H1 (cell line): ENCODE data around the gene CCDC71. TPM values are rescaled to one million over a fixed set of nuclear protein-coding genes. Genes with fewer than 3 reads are reported as not detected.

ENCODE experiments used
- CTCF ChIA-PET: fragments of 300-600 bp; sonication (Branson Sonifier 250); formaldehyde crosslinking; loops from one replicate; lab custom pipeline; 2021; ENCODE audit not compliant: partially characterized antibody; lab: Charles Lee
- POLR2A ChIA-PET: fragments of 300-600 bp; sonication (Branson Sonifier 250); formaldehyde crosslinking; loops from one replicate; lab custom pipeline; 2021; ENCODE audit warnings: inconsistent platforms; ENCODE audit not compliant: partially characterized antibody; lab: Charles Lee
- DNase-seq, 2 experiments: peaks; one replicate each; pipeline versions ENCODE4 v3.0.0 to v3.0.0-alpha.2; 2010 to 2022; ENCODE audit warnings: low spot score in 2 of 2, low read depth in 1 of 2, mixed read lengths in 1 of 2
- FAIRE-seq: peaks from 2 replicates; lab custom pipeline; 2011; peaks lifted over from hg19 to GRCh38; lab: Jason Lieb, UNC
- H2AFZ ChIP-seq: 2 replicates; pipeline ENCODE4 v1.8.1; 2012; ENCODE audit warnings: low read length, inconsistent platforms
- H2AK5ac ChIP-seq: 2 replicates; pipeline ENCODE4 v1.6.1; 2013; ENCODE audit warnings: low read depth, low read length
- H2BK120ac ChIP-seq: replicated peaks from 2 replicates; pipeline ENCODE3; 2013; ENCODE audit warnings: low read depth, low read length, inconsistent platforms
- H2BK12ac ChIP-seq: 2 replicates; pipeline ENCODE4 v1.6.1; 2013; ENCODE audit warnings: low read depth, low read length
- H2BK15ac ChIP-seq: 2 replicates; pipeline ENCODE4 v1.6.1; 2013; ENCODE audit warnings: low read length
- H2BK20ac ChIP-seq: 2 replicates; pipeline ENCODE4 v1.6.1; 2013; ENCODE audit warnings: low read length
- H2BK5ac ChIP-seq: 2 replicates; pipeline ENCODE4 v1.6.1; 2013; ENCODE audit warnings: low read depth, low read length
- H3K14ac ChIP-seq: 2 replicates; pipeline ENCODE4 v1.6.1; 2013; ENCODE audit warnings: inconsistent platforms; ENCODE audit not compliant: insufficient read length
- H3K18ac ChIP-seq: 2 replicates; pipeline ENCODE4 v1.6.1; 2013; ENCODE audit warnings: low read length; ENCODE audit errors: extremely low read depth
- H3K23ac ChIP-seq: 2 replicates; pipeline ENCODE4 v1.6.1; 2013; ENCODE audit warnings: inconsistent platforms; ENCODE audit not compliant: insufficient read length
- H3K23me2 ChIP-seq: 2 replicates; pipeline ENCODE4 v1.6.1; 2013; ENCODE audit warnings: low read depth, low read length
- H3K27ac ChIP-seq: 2 replicates; pipeline ENCODE4 v1.6.1; 2011; ENCODE audit warnings: low read depth, low read length, inconsistent platforms
- H3K27me3 ChIP-seq, 4 experiments: replicated peaks in 1 of 4; 1 replicate in 1 of 4; 2 replicates in 3 of 4; pipeline versions ENCODE4 v1.6.1 to v1.8.1; 2011 to 2013; ENCODE audit warnings: low read length in 3 of 4, mild to moderate bottlenecking in 3 of 4, inconsistent platforms in 2 of 4, mixed read lengths in 2 of 4, moderate library complexity in 1 of 4; ENCODE audit not compliant: control insufficient read depth in 3 of 4, insufficient read depth in 3 of 4; ENCODE audit errors: extremely low read depth in 1 of 4
- H3K36me3 ChIP-seq, 4 experiments: 2 replicates each; pipeline versions ENCODE4 v1.6.1 to v1.8.1; 2011 to 2013; ENCODE audit warnings: mild to moderate bottlenecking in 4 of 4, low read length in 3 of 4, moderate library complexity in 2 of 4, control low read depth in 1 of 4, inconsistent platforms in 1 of 4; ENCODE audit not compliant: insufficient read depth in 4 of 4, control insufficient read depth in 2 of 4
- H3K4ac ChIP-seq: replicated peaks from 2 replicates; pipeline ENCODE3; 2013; ENCODE audit warnings: low read length, low read depth, mixed read lengths, inconsistent platforms; ENCODE audit not compliant: insufficient read length
- H3K4me1 ChIP-seq, 4 experiments: replicated peaks in 1 of 4; 1 replicate in 1 of 4; 2 replicates in 3 of 4; pipeline versions ENCODE4 v1.6.1 to v1.8.1; 2011 to 2013; ENCODE audit warnings: low read length in 3 of 4, inconsistent platforms in 2 of 4, mixed read lengths in 1 of 4; ENCODE audit not compliant: insufficient read depth in 4 of 4, control insufficient read depth in 3 of 4
- H3K4me2 ChIP-seq, 2 experiments: 2 replicates each; pipeline versions ENCODE4 v1.6.1 to v1.8.1; 2011 to 2013; ENCODE audit warnings: low read depth in 2 of 2, low read length in 2 of 2, control low read depth in 1 of 2, inconsistent platforms in 1 of 2, mild to moderate bottlenecking in 1 of 2; ENCODE audit not compliant: insufficient read depth in 1 of 2
- H3K4me3 ChIP-seq, 4 experiments: fragments of 200-600, 300-600 bp in 1 of 4; sonication (generic), shearing (Covaris generic), sonication (Bioruptor Twin) in 1 of 4; 2 replicates each; pipeline versions ENCODE4 v1.5.1 to v1.8.1; 2011 to 2016; ENCODE audit warnings: low read length in 4 of 4, low read depth in 3 of 4, control low read depth in 2 of 4, inconsistent platforms in 2 of 4, mild to moderate bottlenecking in 2 of 4, mixed read lengths in 1 of 4, moderate library complexity in 1 of 4; ENCODE audit not compliant: insufficient read depth in 2 of 4; ENCODE audit errors: extremely low read depth in 1 of 4
- H3K56ac ChIP-seq: replicated peaks from 2 replicates; pipeline ENCODE3; 2013; ENCODE audit warnings: low read depth, mild to moderate bottlenecking, mixed read lengths, low read length, inconsistent platforms; ENCODE audit not compliant: insufficient read length
- H3K79me1 ChIP-seq: 2 replicates; pipeline ENCODE4 v1.6.1; 2013; ENCODE audit warnings: low read depth, low read length, control low read depth
- H3K79me2 ChIP-seq, 2 experiments: 2 replicates each; pipeline versions ENCODE4 v1.6.1 to v1.8.1; 2012 to 2013; ENCODE audit warnings: low read length in 2 of 2, mild to moderate bottlenecking in 2 of 2, inconsistent platforms in 1 of 2; ENCODE audit not compliant: insufficient read depth in 2 of 2, control insufficient read depth in 1 of 2
- H3K9ac ChIP-seq, 4 experiments: replicated peaks in 1 of 4; 1 replicate in 1 of 4; 2 replicates in 3 of 4; pipeline versions ENCODE4 v1.6.1 to v1.8.1; 2011 to 2013; ENCODE audit warnings: low read depth in 3 of 4, low read length in 3 of 4, control low read depth in 2 of 4, mild to moderate bottlenecking in 2 of 4, moderate library complexity in 2 of 4, inconsistent platforms in 1 of 4; ENCODE audit errors: extremely low read depth in 1 of 4
- H3K9me3 ChIP-seq, 2 experiments: 2 replicates each; pipeline versions ENCODE4 v1.6.1 to v1.8.1; 2012 to 2013; ENCODE audit warnings: mild to moderate bottlenecking in 2 of 2, moderate library complexity in 2 of 2, control low read depth in 1 of 2, inconsistent platforms in 1 of 2, low read depth in 1 of 2, low read length in 1 of 2, mixed read lengths in 1 of 2; ENCODE audit not compliant: insufficient read depth in 2 of 2
- H4K20me1 ChIP-seq, 2 experiments: replicated peaks in 1 of 2; 2 replicates each; pipeline versions ENCODE3 to v1.8.1; 2011 to 2013; ENCODE audit warnings: inconsistent platforms in 2 of 2, low read length in 2 of 2, mild to moderate bottlenecking in 1 of 2; ENCODE audit not compliant: insufficient read depth in 2 of 2, control insufficient read depth in 1 of 2
- H4K5ac ChIP-seq: 2 replicates; pipeline ENCODE4 v1.6.1; 2013; ENCODE audit warnings: low read length, low read depth, mixed read lengths, inconsistent platforms; ENCODE audit not compliant: insufficient read length
- H4K8ac ChIP-seq: 2 replicates; pipeline ENCODE4 v1.8.0; 2013; ENCODE audit warnings: mild to moderate bottlenecking, moderate library complexity, low read length, inconsistent platforms; ENCODE audit not compliant: insufficient read depth; ENCODE audit errors: extremely low read depth
- H4K91ac ChIP-seq: replicated peaks from 2 replicates; pipeline ENCODE3; 2013; ENCODE audit warnings: low read length, mixed read lengths, inconsistent platforms; ENCODE audit not compliant: insufficient read length
- CBX5 ChIP-seq: fragments of 300-800, 300-1000 bp; sonication (generic); IDR thresholded peaks from 2 replicates; pipeline ENCODE4 v1.7.1; 2016; ENCODE audit warnings: antibody characterized with exemption, low read length, low read depth
- WGBS, 2 experiments: shearing (Covaris generic) in 1 of 2; methylation state at CpG; one replicate each; pipeline versions ENCODE4 v1.1.6 to v1.1.7; 2013 to 2015; ENCODE audit warnings: low lambda C conversion rate in 2 of 2, mixed read lengths in 2 of 2, inconsistent platforms in 1 of 2, low coverage in 1 of 2, missing lambda C conversion rate in 1 of 2; ENCODE audit not compliant: insufficient replicate concordance in 2 of 2, insufficient coverage in 1 of 2, insufficient read length in 1 of 2; ENCODE audit errors: extremely low coverage in 1 of 2, missing lambda C conversion rate in 1 of 2; 5-methylcytosine and 5-hydroxymethylcytosine counted together
- polyA plus RNA-seq, 7 experiments: library from polyadenylated mRNA; depleted of rRNA in 3 of 7; stranded (reverse) in 5 of 7; unstranded in 2 of 7; fragments of >200 nt in 5 of 7; fragments of 200-250 nt in 2 of 7; gene quantifications; 1 replicate in 5 of 7; 2 replicates in 1 of 7; 4 replicates in 1 of 7; pipeline versions ENCODE4 v1.2.1 to v1.2.3, GENCODE V29; 2011 to 2013; ENCODE audit warnings: missing spikeins in 2 of 7, mixed read lengths in 2 of 7
- total RNA-seq: library from RNA; stranded (reverse); fragmentation: NEBNext Ultra II Directional; extraction: Animal tissue kit (Norgen Biotek cat#: 25700); gene quantifications from 2 replicates; pipeline ENCODE4 v1.2.1, GENCODE V29; 2021

CCDC71 gene
- total and polyA plus RNA-seq, 2 of the 8 experiments (the other 6 are each of a cell fraction or from before 2014, with no cell fraction given), result 26.7 to 57.4 TPM

DNA sequence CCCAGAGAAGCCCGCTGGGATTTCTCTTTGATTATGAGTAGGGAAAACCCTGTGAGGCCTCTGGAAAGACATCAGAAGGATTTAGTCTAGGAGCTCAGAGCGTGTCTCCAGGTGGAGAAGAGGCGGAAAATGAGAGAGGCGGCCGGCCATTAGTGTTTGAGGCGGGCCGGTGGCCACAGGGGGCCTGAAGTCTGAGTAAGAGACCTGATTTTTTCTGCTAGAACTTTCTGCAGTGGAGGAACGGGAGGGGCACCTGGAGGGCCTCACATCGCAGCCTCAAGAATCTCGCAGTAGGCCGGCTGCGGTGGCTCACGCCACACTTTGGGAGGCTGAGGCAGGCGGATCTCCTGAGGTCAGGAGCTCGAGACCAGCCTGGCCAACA lies 33.8 kb upstream of the CCDC71 start:
- no peak for FAIRE-seq
- H3K14ac ChIP-seq, result no peak overlapping the region
- DNase-seq, result no peak
- H3K36me3 ChIP-seq, result no peaks in the 10 kb centered on the region
- no peaks in the 10 kb centered on the region for H3K79me1 ChIP-seq
- H2BK15ac ChIP-seq, result no peak overlapping the region
- H4K20me1 ChIP-seq, result no peaks in the 10 kb centered on the region
- H2BK5ac ChIP-seq, result no peak overlapping the region
- H2AFZ ChIP-seq, result no peak overlapping the region
- no peak overlapping the region for H3K4ac ChIP-seq
- no peaks in the 10 kb centered on the region; a peak in 1 of 4 replicates for H3K9me3 ChIP-seq
- no peaks in the 10 kb centered on the region for H3K79me2 ChIP-seq
- H3K4me3 ChIP-seq, result no peak overlapping the region
- no peak overlapping the region for H3K23ac ChIP-seq
- H4K91ac ChIP-seq, result no peak overlapping the region
- H4K8ac ChIP-seq, result no peak overlapping the region
- H3K9ac ChIP-seq, result no peak overlapping the region
- H3K4me1 ChIP-seq, result no peaks in the 10 kb centered on the region
- no peak overlapping the region for H2AK5ac ChIP-seq
- WGBS, 2 experiments, result 97% methylated on average over 15 of the region's 15 CpGs; no CpG with 5 or more reads in 1 of the 2 experiments
- no peaks in the 10 kb centered on the region for H3K27me3 ChIP-seq
- H2BK20ac ChIP-seq, result no peak overlapping the region
- no peak overlapping the region for H3K27ac ChIP-seq
- POLR2A ChIA-PET, result no interaction called here
- H3K23me2 ChIP-seq, result no peaks in the 10 kb centered on the region
- no peak overlapping the region for H3K56ac ChIP-seq
- H3K4me2 ChIP-seq, result no peak overlapping the region
- H3K18ac ChIP-seq, result no peak overlapping the region
- no peak overlapping the region for H2BK120ac ChIP-seq
- no peak overlapping the region for H2BK12ac ChIP-seq
- no peak overlapping the region for H4K5ac ChIP-seq
- CTCF ChIA-PET, result interaction anchor here (0.6 to 2.1 kb wide), 3 partner anchors 10 to 30 kb away, joined by 3 to 5 read pairs (median 5); no protein-coding TSS in a partner anchor
- no peak for TF ChIP-seq CBX5
